GM19463 (cell line): ENCODE results near the gene SYNRG.

Experiments used
- ATAC-seq: cut with Tn5 transposase; IDR thresholded peaks from one replicate; pipeline ENCODE4 v1.9.1; 2021; ENCODE audit warnings: mild to moderate bottlenecking, moderate library complexity; ENCODE audit not compliant: unreplicated experiment

SYNRG gene

DNA sequence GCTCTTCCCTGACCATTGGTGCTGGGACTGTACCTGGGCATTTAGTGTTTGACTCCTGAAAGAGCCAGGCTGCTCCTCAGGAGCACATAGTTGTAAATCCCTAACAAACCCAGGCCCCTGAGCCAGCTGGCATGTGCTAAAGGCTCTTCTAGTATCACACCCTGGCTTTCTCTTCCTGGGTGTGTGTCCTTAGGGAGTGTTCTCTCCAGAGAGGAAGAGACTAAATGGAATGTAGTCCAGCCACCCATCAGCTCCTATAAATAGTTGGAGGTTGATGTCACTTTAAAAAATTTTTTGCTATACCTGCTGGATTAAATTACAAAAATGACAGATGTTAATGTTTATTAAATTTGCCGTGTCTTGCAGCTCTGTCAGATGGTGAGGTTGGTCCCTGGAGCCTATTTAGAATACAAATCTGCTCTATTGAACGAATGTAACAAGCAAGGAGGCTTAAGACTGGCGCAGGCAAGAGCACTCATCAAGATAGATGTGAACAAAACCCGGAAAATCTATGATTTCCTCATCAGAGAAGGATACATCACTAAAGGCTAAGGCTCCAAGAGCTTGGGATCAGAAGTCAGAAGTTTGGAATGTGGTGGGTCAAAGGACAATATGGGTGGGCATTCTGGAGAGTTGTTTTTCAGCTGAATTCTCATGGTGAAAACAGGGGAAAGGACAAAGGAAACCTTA lies 132.6 kb downstream of the SYNRG start:
- ATAC-seq: no peak

- ATAC-seq: no peak
These were observed 133.3 kb downstream of the SYNRG start for GRCh38 chr17:37475731-37476420.

DNA sequence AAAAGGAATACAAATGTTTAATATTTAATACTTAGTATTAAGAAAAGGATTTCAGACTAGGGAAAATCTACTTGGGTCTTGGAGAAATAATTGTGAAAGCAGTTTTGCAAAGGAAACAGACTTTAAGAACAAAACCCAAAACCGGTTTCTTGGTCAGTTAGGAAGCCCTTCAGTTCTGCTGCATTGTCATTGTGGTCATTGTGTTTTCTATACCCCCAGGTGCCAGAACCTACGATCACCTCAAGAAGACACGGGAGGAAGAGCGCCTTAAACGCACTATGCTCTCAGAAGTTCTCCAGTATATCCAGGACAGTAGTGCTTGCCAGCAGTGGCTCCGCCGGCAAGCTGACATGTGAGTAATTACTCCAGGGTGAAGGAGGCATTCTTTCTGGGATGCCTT lies 139.0 kb downstream of the SYNRG start:
- no peak for ATAC-seq

GRCh38 chr17:37466471-37466870 lies 142.7 kb downstream of the SYNRG start:
- ATAC-seq: no peak

DNA sequence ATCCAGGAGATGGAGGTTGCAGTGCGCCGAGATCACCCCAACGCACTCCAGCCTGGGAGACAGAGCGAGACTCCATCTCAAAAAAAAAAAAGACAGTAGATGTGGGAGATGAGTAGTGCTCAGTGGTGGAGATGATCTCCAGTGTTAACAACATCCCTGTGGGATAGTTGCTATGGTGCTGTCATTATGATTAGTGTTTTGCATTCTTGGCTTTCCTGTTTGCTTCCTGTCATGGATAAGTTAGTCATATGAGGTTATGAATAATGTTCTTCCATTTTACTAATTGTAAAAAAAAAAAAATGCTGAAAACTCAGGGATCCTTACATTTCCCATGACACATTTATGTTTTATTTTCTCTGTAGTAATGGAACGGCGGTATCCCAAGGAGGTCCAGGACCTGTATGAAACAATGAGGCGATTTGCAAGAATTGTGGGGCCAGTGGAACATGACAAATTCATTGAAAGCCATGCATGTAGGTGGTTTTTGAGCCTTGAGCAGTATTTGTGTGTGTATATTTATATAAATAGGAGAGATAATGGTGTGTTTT lies 144.1 kb downstream of the SYNRG start:
- ATAC-seq: no peak
